Motor neuron (in vitro differentiated cells): ENCODE results near the gene LY9. TPM values are rescaled to one million over a fixed set of nuclear protein-coding genes. Genes with fewer than 3 reads are reported as not detected.

Source experiments
- ATAC-seq, 8 experiments: fragments of 200-7000 bp; cut with Tn5 transposase; replicated peaks in 6 of 8; 2 replicates each; pipeline ENCODE4 v1.8.0; 2021; ENCODE audit warnings: mild to moderate bottlenecking in 8 of 8, moderate library complexity in 8 of 8
- H3K27ac ChIP-seq, 2 donors: fragments of 250-450 bp; sonication (Bioruptor Pico); 2 replicates each; pipeline ENCODE4 v1.9.0; 2021; ENCODE audit warnings: antibody characterized with exemption in 2 of 2, mild to moderate bottlenecking in 2 of 2, moderate library complexity in 1 of 2
- H3K4me1 ChIP-seq, 2 donors: fragments of 250-450 bp; sonication (Bioruptor Pico); replicated peaks in 1 of 2; 2 replicates each; pipeline ENCODE4 v1.6.1; 2021; ENCODE audit warnings: antibody characterized with exemption in 2 of 2, mild to moderate bottlenecking in 2 of 2, moderate library complexity in 1 of 2
- H3K4me3 ChIP-seq, 5 donors: fragments of 250-450 bp; sonication (Bioruptor Pico); 2 replicates each; pipeline ENCODE4 v1.9.0; 2021; ENCODE audit warnings: antibody characterized with exemption in 5 of 5, mild to moderate bottlenecking in 5 of 5, moderate library complexity in 4 of 5
- WGBS, 10 experiments: fragments of 450-650 bp; shearing (Covaris generic); methylation state at CpG; one replicate each; pipeline ENCODE4 v1.0.0; 2022; 5-methylcytosine and 5-hydroxymethylcytosine counted together
- in situ Hi-C, 9 experiments: fragments of 400-800 bp; cut with MboI; loops; one replicate each; pipeline ENCODE4 v1.15.0; 2021; ENCODE audit warnings: low sequenced_read_pairs in 9 of 9, low pct_unique_long_range_greater_than_20kb in 2 of 9; ENCODE audit not compliant: unreplicated experiment in 9 of 9
- total RNA-seq, 8 experiments: library from RNA; unstranded; fragments of 300-600 nt; gene quantifications; 2 replicates each; pipeline versions ENCODE4 v1.2.3 to v1.2.4, GENCODE V29; 2022

LY9 gene
- total RNA-seq, 8 experiments from 2014 or later, result 0.05 to 1.4 (median 0.41) TPM; not detected in 1

GRCh38 chr1:160798439-160798838 is 2.5 kb downstream of the LY9 start:
- peak in 2 of 8 experiments; percentile 34 to 46 for ATAC-seq
- in situ Hi-C loops, result no loop called here
- H3K4me1 ChIP-seq, result no peaks in the 10 kb centered on the region
- 0 to 86% (median 67%) methylated on average over 1 to 2 of the region's 2 CpGs; no CpG with 5 or more reads in 2 of the 10 experiments for WGBS, 10 experiments
- H3K4me3 ChIP-seq, result no peak overlapping the region
- H3K27ac ChIP-seq, result no peak overlapping the region

GRCh38 chr1:160799641-160800040 is 3.7 kb downstream of the LY9 start:
- 0 to 88% (median 75%) methylated on average over 1 to 5 of the region's 5 CpGs; no CpG with 5 or more reads in 3 of the 10 experiments for WGBS, 10 experiments
- in situ Hi-C loops, result no loop called here
- no peak for ATAC-seq

GRCh38 chr1:160800142-160800541 is 4.2 kb downstream of the LY9 start:
- WGBS, 10 experiments, result 20 to 100% (median 100%) methylated on average over 1 of the region's 1 CpG; no CpG with 5 or more reads in 4 of the 10 experiments
- no peak overlapping the region for H3K4me3 ChIP-seq
- ATAC-seq, result no peak
- H3K27ac ChIP-seq, result no peak overlapping the region
- in situ Hi-C loops, result no loop called here
- no peaks in the 10 kb centered on the region for H3K4me1 ChIP-seq

More at GRCh38 chr1:160799641-160800040, 3.7 kb downstream of the LY9 start:
- Histone ChIP-seq H3K27ac (no peak overlapping the region), H3K4me3 (no peak overlapping the region), H3K4me1 (no peaks in the 10 kb centered on the region)

- in situ Hi-C loops, result no loop called here
- no peaks in the 10 kb centered on the region for H3K4me1 ChIP-seq
- 0 to 47% (median 28%) methylated on average over 1 to 4 of the region's 4 CpGs for WGBS, 10 experiments
- peak in 1 of 8 experiments; percentile 16 for ATAC-seq
- no peak overlapping the region for H3K27ac ChIP-seq
- H3K4me3 ChIP-seq, result no peak overlapping the region
Measured at GRCh38 chr1:160800645-160801408, 4.9 kb downstream of the LY9 start.

GRCh38 chr1:160801836-160802580 is 6.0 kb downstream of the LY9 start:
- no peak for ATAC-seq
- H3K27ac ChIP-seq, result no peak overlapping the region
- WGBS, 10 experiments, result 38 to 94% (median 87%) methylated on average over 1 to 24 of the region's 43 CpGs; no CpG with 5 or more reads in 4 of the 10 experiments
- no peaks in the 10 kb centered on the region for H3K4me1 ChIP-seq
- in situ Hi-C loops, result no loop called here
- no peak overlapping the region for H3K4me3 ChIP-seq

- in situ Hi-C loops, result no loop called here
- Histone ChIP-seq H3K4me3 (no peak overlapping the region), H3K27ac (no peak overlapping the region), H3K4me1 (no peaks in the 10 kb centered on the region)
- no peak for ATAC-seq
- 0 to 90% (median 63%) methylated on average over 1 of the region's 1 CpG; no CpG with 5 or more reads in 2 of the 10 experiments for WGBS, 10 experiments
Measured at GRCh38 chr1:160806109-160806665, 10.2 kb downstream of the LY9 start.

- ATAC-seq, result no peak
- H3K4me3 ChIP-seq, result no peak overlapping the region
- no peaks in the 10 kb centered on the region for H3K4me1 ChIP-seq
- in situ Hi-C loops, result no loop called here
- H3K27ac ChIP-seq, result no peak overlapping the region
Measured at GRCh38 chr1:160806784-160807183, 10.8 kb downstream of the LY9 start.

- no peaks in the 10 kb centered on the region for H3K4me1 ChIP-seq
- ATAC-seq, result no peak
- in situ Hi-C loops, result no loop called here
- no peak overlapping the region for H3K4me3 ChIP-seq
- no peak overlapping the region for H3K27ac ChIP-seq
- WGBS, 10 experiments, result 14 to 100% (median 70%) methylated on average over 1 to 3 of the region's 3 CpGs; no CpG with 5 or more reads in 2 of the 10 experiments
Measured at GRCh38 chr1:160807247-160807646, 11.3 kb downstream of the LY9 start.

GRCh38 chr1:160807738-160808137 is 11.8 kb downstream of the LY9 start:
- Histone ChIP-seq H3K4me1 (no peaks in the 10 kb centered on the region), H3K4me3 (no peak overlapping the region), H3K27ac (no peak overlapping the region)
- in situ Hi-C loops, result no loop called here
- WGBS, 10 experiments, result 55 to 80% (median 80%) methylated on average over 1 to 2 of the region's 2 CpGs; no CpG with 5 or more reads in 7 of the 10 experiments
- ATAC-seq, result no peak

GRCh38 chr1:160808289-160808688 is 12.3 kb downstream of the LY9 start:
- Histone ChIP-seq H3K27ac (no peak overlapping the region), H3K4me3 (no peak overlapping the region), H3K4me1 (no peaks in the 10 kb centered on the region)
- in situ Hi-C loops, result no loop called here
- ATAC-seq, result no peak
- 0 to 100% (median 79%) methylated on average over 1 to 3 of the region's 3 CpGs; no CpG with 5 or more reads in 5 of the 10 experiments for WGBS, 10 experiments

GRCh38 chr1:160810486-160810885 is 14.5 kb downstream of the LY9 start:
- Histone ChIP-seq H3K27ac (no peak overlapping the region), H3K4me1 (no peaks in the 10 kb centered on the region), H3K4me3 (no peak overlapping the region)
- peak in 3 of 8 experiments; percentile 66 to 79 (median 69) for ATAC-seq
- in situ Hi-C loops, result no loop called here
- 0 to 40% (median 18%) methylated on average over 1 of the region's 1 CpG; no CpG with 5 or more reads in 3 of the 10 experiments for WGBS, 10 experiments

GRCh38 chr1:160811147-160811546 is 15.2 kb downstream of the LY9 start:
- in situ Hi-C loops, result no loop called here
- no peak for ATAC-seq
- WGBS, 10 experiments, result 20 to 100% (median 86%) methylated on average over 1 to 2 of the region's 2 CpGs; no CpG with 5 or more reads in 1 of the 10 experiments

GRCh38 chr1:160813215-160813614 is 17.2 kb downstream of the LY9 start:
- H3K27ac ChIP-seq, result no peak overlapping the region
- whole genome bisulfite sequencing, 10 experiments, result 30 to 90% (median 83%) methylated on average over 2 to 7 of the region's 7 CpGs; no CpG with 5 or more reads in 3 of the 10 experiments
- in situ Hi-C loops, result no loop called here
- H3K4me3 ChIP-seq, result no peak overlapping the region
- ATAC-seq, result peak in 1 of 8 experiments; percentile 34
- H3K4me1 ChIP-seq, result peaks cover 4 to 12% of the 10 kb centered on the region in 2 donors

More at GRCh38 chr1:160811147-160811546, 15.2 kb downstream of the LY9 start:
- no peak overlapping the region for H3K27ac ChIP-seq
- H3K4me1 ChIP-seq, result no peaks in the 10 kb centered on the region
- no peak overlapping the region for H3K4me3 ChIP-seq
